ENCODE results near the gene FBH1.

FBH1 gene

DNA sequence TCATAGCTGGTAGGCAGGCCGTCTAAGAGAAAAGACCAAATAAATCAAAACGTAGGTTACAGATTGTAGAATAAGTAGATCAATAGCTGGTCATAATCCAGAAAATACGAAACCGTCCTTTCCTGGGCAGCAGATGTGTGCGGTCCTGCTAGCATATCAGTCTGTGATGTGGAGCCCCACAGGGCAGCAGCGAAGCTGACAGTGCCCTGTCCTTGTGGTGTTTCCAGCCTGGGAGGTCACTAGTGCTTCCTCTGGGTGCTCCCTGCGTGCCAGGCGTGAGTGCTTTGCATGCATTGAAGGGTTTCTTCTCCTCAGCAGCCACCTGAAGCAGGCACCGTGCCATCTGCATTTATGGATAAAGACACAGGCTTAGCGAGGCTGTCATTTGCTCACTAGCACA is 45.6 kb downstream of the FBH1 start:
- H3K4me3 ChIP-seq (ENCODE audit: low read depth, low read length), result no peak overlapping the region
- TF ChIP-seq, protein P1, sequence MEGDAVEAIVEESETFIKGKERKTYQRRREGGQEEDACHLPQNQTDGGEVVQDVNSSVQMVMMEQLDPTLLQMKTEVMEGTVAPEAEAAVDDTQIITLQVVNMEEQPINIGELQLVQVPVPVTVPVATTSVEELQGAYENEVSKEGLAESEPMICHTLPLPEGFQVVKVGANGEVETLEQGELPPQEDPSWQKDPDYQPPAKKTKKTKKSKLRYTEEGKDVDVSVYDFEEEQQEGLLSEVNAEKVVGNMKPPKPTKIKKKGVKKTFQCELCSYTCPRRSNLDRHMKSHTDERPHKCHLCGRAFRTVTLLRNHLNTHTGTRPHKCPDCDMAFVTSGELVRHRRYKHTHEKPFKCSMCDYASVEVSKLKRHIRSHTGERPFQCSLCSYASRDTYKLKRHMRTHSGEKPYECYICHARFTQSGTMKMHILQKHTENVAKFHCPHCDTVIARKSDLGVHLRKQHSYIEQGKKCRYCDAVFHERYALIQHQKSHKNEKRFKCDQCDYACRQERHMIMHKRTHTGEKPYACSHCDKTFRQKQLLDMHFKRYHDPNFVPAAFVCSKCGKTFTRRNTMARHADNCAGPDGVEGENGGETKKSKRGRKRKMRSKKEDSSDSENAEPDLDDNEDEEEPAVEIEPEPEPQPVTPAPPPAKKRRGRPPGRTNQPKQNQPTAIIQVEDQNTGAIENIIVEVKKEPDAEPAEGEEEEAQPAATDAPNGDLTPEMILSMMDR (IDR thresholded peaks at IDR 0.05; ENCODE audit: low read depth, low read length), result no peak

DNA sequence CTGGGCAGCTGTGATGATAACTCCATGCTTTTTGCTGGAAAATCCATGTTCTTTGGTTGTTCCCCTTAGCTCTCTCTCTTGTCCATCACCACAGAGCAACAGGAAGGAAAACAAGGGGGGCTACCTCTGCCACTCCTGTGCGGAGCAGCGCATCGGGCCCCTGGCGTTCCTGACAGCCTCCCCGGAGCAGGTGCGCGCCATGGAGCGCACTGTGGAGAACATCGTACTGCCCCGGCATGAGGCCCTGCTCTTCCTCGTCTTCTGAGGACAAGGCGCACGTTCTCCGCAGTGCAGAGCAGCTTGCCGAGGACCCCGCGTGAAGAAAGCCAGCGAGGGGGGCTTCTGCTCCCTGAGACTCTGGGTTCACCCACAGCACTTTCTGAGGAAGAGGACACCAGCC is 47.0 kb downstream of the FBH1 start:
- H3K4me3 ChIP-seq (ENCODE audit: low read depth, low read length), result no peak overlapping the region
- TF ChIP-seq, protein P1 (IDR thresholded peaks at IDR 0.05; ENCODE audit: low read depth, low read length), result no peak

DNA sequence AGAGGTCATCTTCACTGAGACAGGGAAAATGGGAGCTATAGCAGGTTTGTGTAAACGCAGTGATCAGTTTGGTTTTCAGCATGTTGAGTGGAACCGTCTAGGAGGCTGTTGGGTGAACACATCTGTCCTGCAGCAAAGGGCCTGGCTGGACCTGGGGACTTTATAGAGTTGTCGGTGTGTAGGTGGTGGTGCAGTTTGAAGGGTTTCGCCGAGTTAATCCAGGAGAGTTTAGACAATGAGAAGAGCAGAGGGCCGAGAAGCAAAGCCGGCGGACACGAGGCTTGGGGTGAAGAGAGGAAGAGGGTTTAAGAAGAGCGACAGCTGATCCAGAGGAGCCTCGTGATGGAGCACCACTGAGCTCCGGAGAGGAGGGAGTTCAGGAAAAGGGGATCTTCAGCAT is 48.2 kb downstream of the FBH1 start:
- TF ChIP-seq, protein P1 (IDR thresholded peaks at IDR 0.05; ENCODE audit: low read depth, low read length), result no peak
- H3K4me3 ChIP-seq (ENCODE audit: low read depth, low read length), result no peak overlapping the region

DNA sequence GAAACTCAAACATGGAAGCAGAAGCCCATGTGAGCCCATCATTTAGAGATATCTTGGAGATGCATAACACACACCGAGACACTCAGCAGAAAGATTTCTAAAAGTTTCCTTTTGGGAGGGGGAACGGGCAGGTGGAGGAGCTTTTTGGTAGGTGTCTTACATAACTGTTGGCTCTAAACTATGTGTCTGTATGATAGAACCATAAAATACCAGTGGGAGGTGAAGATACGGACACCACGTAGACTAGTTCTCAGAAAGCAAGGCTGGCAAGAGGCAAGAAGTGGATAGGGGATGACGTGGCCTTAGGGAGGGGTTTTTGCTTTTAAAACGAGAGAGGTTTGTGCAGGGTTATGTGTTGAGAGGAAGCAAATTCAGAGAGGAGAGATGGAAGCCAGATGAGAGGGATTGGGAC is 50.8 kb downstream of the FBH1 start:
- TF ChIP-seq, protein P1 (IDR thresholded peaks at IDR 0.05; ENCODE audit: low read depth, low read length), result no peak
- no peak overlapping the region for H3K4me3 ChIP-seq (ENCODE audit: low read depth, low read length)

DNA sequence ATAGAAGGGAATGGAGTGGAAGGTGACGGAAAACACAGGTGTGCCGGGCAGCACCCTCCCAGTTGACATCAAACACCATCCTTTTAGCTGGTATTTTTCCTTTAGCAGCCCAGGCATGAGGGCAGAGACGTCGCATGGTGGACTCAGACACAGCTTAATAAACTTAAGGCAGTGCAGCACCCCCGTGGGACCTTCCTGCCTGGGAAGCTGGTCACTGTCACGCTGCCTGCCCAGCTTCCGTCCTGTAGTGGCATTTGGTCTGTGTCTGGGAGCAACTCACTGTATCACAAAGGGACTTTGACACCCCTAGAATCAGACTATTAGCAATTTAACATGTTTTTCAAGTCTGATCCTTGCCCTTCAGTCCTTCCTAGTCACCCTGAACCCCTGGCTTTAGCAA is 51.5 kb downstream of the FBH1 start:
- no peak overlapping the region for H3K4me3 ChIP-seq (ENCODE audit: low read depth, low read length)
- TF ChIP-seq, protein P1 (IDR thresholded peaks at IDR 0.05; ENCODE audit: low read depth, low read length), result no peak

DNA sequence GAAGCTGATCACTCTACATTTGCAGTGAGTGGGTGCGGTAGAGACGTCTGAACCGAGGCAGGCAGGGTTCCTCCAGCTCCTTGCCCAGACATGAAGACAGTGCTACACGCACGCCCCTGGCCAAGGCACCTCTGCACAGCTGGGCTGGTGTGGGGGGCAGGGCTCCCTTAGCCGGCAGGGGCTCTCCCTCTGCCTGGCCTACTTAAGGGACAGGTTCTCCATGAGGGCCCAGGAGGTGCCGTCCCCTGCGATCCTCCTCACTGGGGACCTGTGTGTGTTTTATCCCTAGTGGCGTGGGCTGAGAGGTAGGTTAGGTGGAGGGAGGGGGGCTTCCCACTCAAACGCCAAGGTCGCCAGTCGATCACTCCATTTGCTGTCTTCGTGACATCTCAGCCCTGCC is 52.0 kb downstream of the FBH1 start:
- no peak overlapping the region for H3K4me3 ChIP-seq (ENCODE audit: low read depth, low read length)
- TF ChIP-seq, protein P1 (IDR thresholded peaks at IDR 0.05; ENCODE audit: low read depth, low read length), result no peak

DNA sequence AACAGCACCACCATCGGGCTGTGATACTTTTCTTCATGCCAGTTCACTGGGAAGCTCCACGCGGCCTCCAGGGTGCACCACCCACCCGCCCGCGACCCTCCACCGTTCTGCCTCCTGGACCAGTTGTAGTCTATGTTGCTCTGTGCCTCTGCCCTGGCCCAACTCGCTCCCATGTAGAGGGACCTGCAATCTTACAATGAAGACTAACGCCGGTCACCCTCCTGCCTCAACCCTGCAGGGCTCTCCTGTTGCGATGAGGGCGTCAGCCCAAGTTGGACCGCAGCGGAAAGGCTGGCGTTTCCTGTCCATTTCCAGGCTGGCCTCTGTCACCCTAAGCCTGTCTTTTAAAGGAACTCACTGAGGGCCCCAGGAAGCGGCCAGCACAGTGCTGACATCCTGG is 52.4 kb downstream of the FBH1 start:
- H3K4me3 ChIP-seq (ENCODE audit: low read depth, low read length), result no peak overlapping the region
- TF ChIP-seq, protein P1 (IDR thresholded peaks at IDR 0.05; ENCODE audit: low read depth, low read length), result no peak
